Measurements from ENCODE around the gene PTPRZ1. TPM values are rescaled to one million over a fixed set of nuclear protein-coding genes. Genes with fewer than 3 reads are reported as not detected.
A peak's percentile ranks its signal among the peaks of the same experiment; 100 is the strongest.

The PTPRZ1 gene
- not detected for total RNA-seq
- not detected for polyA plus RNA-seq

GRCh38 chr7:121872831-121873288, at the start of gene PTPRZ1:
PTPRZ1 (plus strand) TSS chr7:121873161; CDS start chr7:121873500, 339 bp downstream.
- H3K4me1 ChIP-seq (ENCODE audit: insufficient read depth, low read length) = no peaks in the 10 kb centered on the region
- no peaks in the 10 kb centered on the region for H3K36me3 ChIP-seq (ENCODE audit: insufficient read depth, low read length)
- H3K27me3 ChIP-seq (ENCODE audit: insufficient read depth, low read length) = no peaks in the 10 kb centered on the region
- ChIA-PET CTCF (ENCODE audit: partially characterized antibody) (no interaction called here), POLR2A (ENCODE audit: partially characterized antibody) (no interaction called here)
- intact Hi-C loops (cut with micrococcal nuclease) = no loop called here
- Mint-ChIP-seq H3K36me3 (no peaks in the 10 kb centered on the region), H3K9me3 (peaks cover 0 to 7% (median 4%) of the 10 kb centered on the region in 8 donors), H3K4me1 (peaks cover 0 to 6% (median 4%) of the 10 kb centered on the region in 4 donors), H3K27ac (no peak within 1 kb of the TSS), H3K27me3 (peaks cover 10 to 25% of the 10 kb centered on the region in 2 donors), H3K4me3 (peak within 1 kb of the TSS in 7 of 8 donors; percentile 10 to 66 (median 46))
- no peak for DNase-seq
- H3K9me3 ChIP-seq (ENCODE audit: control insufficient read depth in 1 of 2, low read length in 2 of 2) = no peaks in the 10 kb centered on the region
- no peak within 1 kb of the TSS for H3K27ac ChIP-seq (ENCODE audit: low read depth, low read length)
- H3K4me3 ChIP-seq (ENCODE audit: low read length in 2 of 2) = no peak within 1 kb of the TSS

GRCh38 chr7:121824276-121824675, 48.7 kb upstream of the PTPRZ1 start:
- Mint-ChIP-seq H3K36me3 (no peaks in the 10 kb centered on the region), H3K4me3 (no peak overlapping the region), H3K4me1 (no peaks in the 10 kb centered on the region), H3K9me3 (peaks cover 0 to 5% (median 2%) of the 10 kb centered on the region in 8 donors), H3K27me3 (no peaks in the 10 kb centered on the region), H3K27ac (no peak overlapping the region)
- no peak for DNase-seq
- no peaks in the 10 kb centered on the region for H3K4me1 ChIP-seq (ENCODE audit: insufficient read depth, low read length)
- no peaks in the 10 kb centered on the region for H3K36me3 ChIP-seq (ENCODE audit: insufficient read depth, low read length)
- intact Hi-C loops (cut with micrococcal nuclease) = no loop called here
- H3K4me3 ChIP-seq (ENCODE audit: low read length in 2 of 2) = no peak overlapping the region
- POLR2A ChIA-PET (ENCODE audit: partially characterized antibody) = no interaction called here
- H3K27me3 ChIP-seq (ENCODE audit: insufficient read depth, low read length) = no peaks in the 10 kb centered on the region
- CTCF ChIA-PET (ENCODE audit: partially characterized antibody) = no interaction called here
- no peaks in the 10 kb centered on the region for H3K9me3 ChIP-seq (ENCODE audit: control insufficient read depth in 1 of 2, low read length in 2 of 2)
- no peak overlapping the region for H3K27ac ChIP-seq (ENCODE audit: low read depth, low read length)

- Mint-ChIP-seq H3K4me3 (no peak overlapping the region), H3K4me1 (no peaks in the 10 kb centered on the region), H3K27ac (no peak overlapping the region), H3K27me3 (no peaks in the 10 kb centered on the region), H3K36me3 (no peaks in the 10 kb centered on the region), H3K9me3 (peaks cover 0 to 8% (median 4%) of the 10 kb centered on the region in 8 donors)
- Histone ChIP-seq H3K36me3 (ENCODE audit: insufficient read depth, low read length) (no peaks in the 10 kb centered on the region), H3K4me3 (ENCODE audit: low read length in 2 of 2) (no peak overlapping the region), H3K27ac (ENCODE audit: low read depth, low read length) (no peak overlapping the region), H3K4me1 (ENCODE audit: insufficient read depth, low read length) (no peaks in the 10 kb centered on the region), H3K9me3 (ENCODE audit: control insufficient read depth in 1 of 2, low read length in 2 of 2) (no peaks in the 10 kb centered on the region), H3K27me3 (ENCODE audit: insufficient read depth, low read length) (no peaks in the 10 kb centered on the region)
- no peak for DNase-seq
- ChIA-PET CTCF (ENCODE audit: partially characterized antibody) (no interaction called here), POLR2A (ENCODE audit: partially characterized antibody) (no interaction called here)
- intact Hi-C loops (cut with micrococcal nuclease) = no loop called here
Measured at GRCh38 chr7:121831351-121831750, 41.6 kb upstream of the PTPRZ1 start.

GRCh38 chr7:121831801-121832200, 41.2 kb upstream of the PTPRZ1 start:
- CTCF ChIA-PET (ENCODE audit: partially characterized antibody) = no interaction called here
- DNase-seq = no peak
- Mint-ChIP-seq H3K9me3 (peaks cover 0 to 8% (median 4%) of the 10 kb centered on the region in 8 donors), H3K27me3 (no peaks in the 10 kb centered on the region), H3K4me3 (no peak overlapping the region), H3K27ac (no peak overlapping the region), H3K36me3 (no peaks in the 10 kb centered on the region), H3K4me1 (no peaks in the 10 kb centered on the region)
- POLR2A ChIA-PET (ENCODE audit: partially characterized antibody) = no interaction called here
- Histone ChIP-seq H3K36me3 (ENCODE audit: insufficient read depth, low read length) (no peaks in the 10 kb centered on the region), H3K27ac (ENCODE audit: low read depth, low read length) (no peak overlapping the region), H3K4me3 (ENCODE audit: low read length in 2 of 2) (no peak overlapping the region), H3K27me3 (ENCODE audit: insufficient read depth, low read length) (no peaks in the 10 kb centered on the region), H3K9me3 (ENCODE audit: control insufficient read depth in 1 of 2, low read length in 2 of 2) (no peaks in the 10 kb centered on the region), H3K4me1 (ENCODE audit: insufficient read depth, low read length) (no peaks in the 10 kb centered on the region)
- intact Hi-C loops (cut with micrococcal nuclease) = no loop called here

- ChIA-PET POLR2A (ENCODE audit: partially characterized antibody) (no interaction called here), CTCF (ENCODE audit: partially characterized antibody) (no interaction called here)
- DNase-seq = no peak
- Histone ChIP-seq H3K4me1 (ENCODE audit: insufficient read depth, low read length) (no peaks in the 10 kb centered on the region), H3K36me3 (ENCODE audit: insufficient read depth, low read length) (no peaks in the 10 kb centered on the region), H3K27ac (ENCODE audit: low read depth, low read length) (no peak overlapping the region), H3K9me3 (ENCODE audit: control insufficient read depth in 1 of 2, low read length in 2 of 2) (no peaks in the 10 kb centered on the region), H3K27me3 (ENCODE audit: insufficient read depth, low read length) (no peaks in the 10 kb centered on the region), H3K4me3 (ENCODE audit: low read length in 2 of 2) (no peak overlapping the region)
- intact Hi-C loops (cut with micrococcal nuclease) = no loop called here
- H3K4me3 Mint-ChIP-seq = no peak overlapping the region
- peaks cover 0 to 8% (median 4%) of the 10 kb centered on the region in 8 donors for H3K9me3 Mint-ChIP-seq
- H3K27ac Mint-ChIP-seq = no peak overlapping the region
- no peaks in the 10 kb centered on the region for H3K4me1 Mint-ChIP-seq
- no peaks in the 10 kb centered on the region for H3K36me3 Mint-ChIP-seq
- no peaks in the 10 kb centered on the region for H3K27me3 Mint-ChIP-seq
Measured at GRCh38 chr7:121832347-121832746, 40.6 kb upstream of the PTPRZ1 start.

GRCh38 chr7:121833991-121834390, 39.0 kb upstream of the PTPRZ1 start:
- POLR2A ChIA-PET (ENCODE audit: partially characterized antibody) = no interaction called here
- Histone ChIP-seq H3K36me3 (ENCODE audit: insufficient read depth, low read length) (no peaks in the 10 kb centered on the region), H3K27me3 (ENCODE audit: insufficient read depth, low read length) (no peaks in the 10 kb centered on the region), H3K4me3 (ENCODE audit: low read length in 2 of 2) (no peak overlapping the region), H3K9me3 (ENCODE audit: control insufficient read depth in 1 of 2, low read length in 2 of 2) (no peaks in the 10 kb centered on the region), H3K27ac (ENCODE audit: low read depth, low read length) (no peak overlapping the region), H3K4me1 (ENCODE audit: insufficient read depth, low read length) (no peaks in the 10 kb centered on the region)
- intact Hi-C loops (cut with micrococcal nuclease) = no loop called here
- DNase-seq = no peak
- H3K36me3 Mint-ChIP-seq = no peaks in the 10 kb centered on the region
- CTCF ChIA-PET (ENCODE audit: partially characterized antibody) = no interaction called here
- H3K4me1 Mint-ChIP-seq = no peaks in the 10 kb centered on the region
- no peak overlapping the region for H3K4me3 Mint-ChIP-seq
- no peaks in the 10 kb centered on the region for H3K27me3 Mint-ChIP-seq
- peaks cover 0 to 8% (median 4%) of the 10 kb centered on the region in 8 donors for H3K9me3 Mint-ChIP-seq
- no peak overlapping the region for H3K27ac Mint-ChIP-seq

GRCh38 chr7:121837462-121837861, 35.5 kb upstream of the PTPRZ1 start:
- intact Hi-C loops (cut with micrococcal nuclease) = no loop called here
- H3K27ac Mint-ChIP-seq = no peak overlapping the region
- H3K36me3 Mint-ChIP-seq = no peaks in the 10 kb centered on the region
- Histone ChIP-seq H3K9me3 (ENCODE audit: control insufficient read depth in 1 of 2, low read length in 2 of 2) (no peaks in the 10 kb centered on the region), H3K27me3 (ENCODE audit: insufficient read depth, low read length) (no peaks in the 10 kb centered on the region), H3K27ac (ENCODE audit: low read depth, low read length) (no peak overlapping the region), H3K4me3 (ENCODE audit: low read length in 2 of 2) (no peak overlapping the region), H3K4me1 (ENCODE audit: insufficient read depth, low read length) (no peaks in the 10 kb centered on the region), H3K36me3 (ENCODE audit: insufficient read depth, low read length) (no peaks in the 10 kb centered on the region)
- H3K4me3 Mint-ChIP-seq = no peak overlapping the region
- no peaks in the 10 kb centered on the region for H3K4me1 Mint-ChIP-seq
- ChIA-PET POLR2A (ENCODE audit: partially characterized antibody) (no interaction called here), CTCF (ENCODE audit: partially characterized antibody) (no interaction called here)
- no peaks in the 10 kb centered on the region for H3K27me3 Mint-ChIP-seq
- H3K9me3 Mint-ChIP-seq = peaks cover 0 to 8% (median under 1%) of the 10 kb centered on the region in 8 donors
- DNase-seq = no peak

- Histone ChIP-seq H3K27ac (ENCODE audit: low read depth, low read length) (no peak overlapping the region), H3K36me3 (ENCODE audit: insufficient read depth, low read length) (no peaks in the 10 kb centered on the region), H3K4me3 (ENCODE audit: low read length in 2 of 2) (no peak overlapping the region), H3K4me1 (ENCODE audit: insufficient read depth, low read length) (no peaks in the 10 kb centered on the region), H3K27me3 (ENCODE audit: insufficient read depth, low read length) (no peaks in the 10 kb centered on the region), H3K9me3 (ENCODE audit: control insufficient read depth in 1 of 2, low read length in 2 of 2) (no peaks in the 10 kb centered on the region)
- Mint-ChIP-seq H3K9me3 (peaks cover 0 to 22% (median 7%) of the 10 kb centered on the region in 8 donors), H3K4me1 (no peaks in the 10 kb centered on the region), H3K4me3 (no peak overlapping the region), H3K27ac (no peak overlapping the region), H3K36me3 (no peaks in the 10 kb centered on the region), H3K27me3 (peaks cover 0 to 1% of the 10 kb centered on the region in 2 donors)
- ChIA-PET CTCF (ENCODE audit: partially characterized antibody) (no interaction called here), POLR2A (ENCODE audit: partially characterized antibody) (no interaction called here)
- intact Hi-C loops (cut with micrococcal nuclease) = no loop called here
- DNase-seq = no peak
Measured at GRCh38 chr7:121847041-121847440, 25.9 kb upstream of the PTPRZ1 start.
